GM12892 (cell line): ENCODE data around the gene SLC39A11.

Experiments used
- POLR2A ChIP-seq: IDR thresholded peaks from 2 replicates; pipeline ENCODE4 v1.6.1; 2011; ENCODE audit warnings: low read depth, low read length, control low read depth
- POLR2AphosphoS5 ChIP-seq: IDR thresholded peaks from 2 replicates; pipeline ENCODE4 v1.6.1; 2011; ENCODE audit warnings: low read depth, low read length, control low read depth
- TAF1 ChIP-seq: IDR thresholded peaks from 2 replicates; pipeline ENCODE4 v1.6.1; 2011; ENCODE audit warnings: low read depth, mild to moderate bottlenecking, control low read depth, low read length, borderline replicate concordance

- no peak for TF ChIP-seq POLR2A
- no peak for TF ChIP-seq TAF1
- no peak for TF ChIP-seq POLR2AphosphoS5
Measured at GRCh38 chr17:72922219-72922618, 170.3 kb downstream of the SLC39A11 start.
